Measurements from ENCODE around the gene ADCK2.
"Not testable (repeated sequence)": the region's sequence is repeated elsewhere in the genome, so short reads cannot be mapped to it uniquely, and the experiment has no call there.

ADCK2 gene

GRCh38 chr7:140637400-140637799, 35.3 kb upstream of the ADCK2 start:
- peak overlapping the region; percentile 24 for H3K27ac ChIP-seq (ENCODE audit: low read length)
- H3K9ac ChIP-seq (ENCODE audit: low read length in 2 of 2): no peak overlapping the region

GRCh38 chr7:140638173-140638791, 34.5 kb upstream of the ADCK2 start:
- peaks cover 41% of the 10 kb centered on the region for H3K4me1 ChIP-seq (ENCODE audit: control insufficient read depth, insufficient read depth, low read length)
- no peaks in the 10 kb centered on the region for H3K36me3 ChIP-seq (ENCODE audit: control insufficient read depth in 2 of 2, insufficient read depth in 2 of 2, low read length in 2 of 2)
- H3K27ac ChIP-seq (ENCODE audit: low read length): peak overlapping the region; percentile 31
- H3K9me3 ChIP-seq (ENCODE audit: control insufficient read depth in 2 of 2, low read length in 2 of 2): no peaks in the 10 kb centered on the region
- H3K27me3 ChIP-seq (ENCODE audit: control insufficient read depth in 1 of 2, insufficient read depth in 2 of 2, low read length in 2 of 2): no peaks in the 10 kb centered on the region
- peak overlapping the region in 1 of 2 donors; percentile 17 for H3K4me3 ChIP-seq (ENCODE audit: low read length in 2 of 2)
- no peak overlapping the region for H3K9ac ChIP-seq (ENCODE audit: low read length in 2 of 2)

More at GRCh38 chr7:140637400-140637799, 35.3 kb upstream of the ADCK2 start:
- Histone ChIP-seq H3K4me3 (ENCODE audit: low read length in 2 of 2) (peak overlapping the region in 1 of 2 donors; percentile 29), H3K9me3 (ENCODE audit: control insufficient read depth in 2 of 2, low read length in 2 of 2) (no peaks in the 10 kb centered on the region), H3K4me1 (ENCODE audit: control insufficient read depth, insufficient read depth, low read length) (peaks cover 41% of the 10 kb centered on the region), H3K27me3 (ENCODE audit: control insufficient read depth in 1 of 2, insufficient read depth in 2 of 2, low read length in 2 of 2) (no peaks in the 10 kb centered on the region), H3K36me3 (ENCODE audit: control insufficient read depth in 2 of 2, insufficient read depth in 2 of 2, low read length in 2 of 2) (no peaks in the 10 kb centered on the region)

- Histone ChIP-seq H3K27ac (ENCODE audit: low read length) (peak overlapping the region; percentile 58), H3K36me3 (ENCODE audit: control insufficient read depth in 2 of 2, insufficient read depth in 2 of 2, low read length in 2 of 2) (no peaks in the 10 kb centered on the region)
Measured at GRCh38 chr7:140639366-140640053, 33.2 kb upstream of the ADCK2 start.

DNA sequence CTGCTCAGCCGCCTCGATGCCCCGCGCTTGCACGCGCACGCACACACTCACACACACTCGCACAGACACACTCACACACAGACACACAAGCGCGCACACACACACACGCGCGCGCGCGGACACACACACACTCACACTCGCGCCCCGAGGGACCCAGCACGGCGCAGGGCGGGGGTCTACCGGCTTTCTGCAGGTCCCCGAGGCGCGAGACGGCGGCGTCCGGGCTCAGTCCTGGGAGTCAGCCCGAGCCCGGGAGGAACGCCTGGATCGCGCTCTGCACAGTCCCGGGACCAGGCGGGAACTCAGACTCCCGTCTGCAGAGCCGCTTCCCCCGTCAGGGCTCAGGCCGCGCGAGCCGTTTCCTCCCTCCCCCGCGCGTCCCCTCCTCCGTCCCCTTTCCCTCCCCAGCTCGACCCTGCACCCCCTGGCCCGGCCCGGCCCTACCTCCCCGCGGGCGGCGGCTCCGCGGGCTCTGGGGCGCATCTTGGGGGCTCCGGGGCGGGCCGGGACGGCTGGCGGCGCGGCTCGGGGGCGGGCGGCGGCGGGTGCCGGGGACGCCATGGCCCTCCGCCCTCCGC, 32.6 kb upstream of the ADCK2 start:
- Histone ChIP-seq H3K9me3 (ENCODE audit: control insufficient read depth in 2 of 2, low read length in 2 of 2) (no peaks in the 10 kb centered on the region), H3K9ac (ENCODE audit: low read length in 2 of 2) (peak overlapping the region; percentile 36 to 63), H3K27me3 (ENCODE audit: control insufficient read depth in 1 of 2, insufficient read depth in 2 of 2, low read length in 2 of 2) (no peaks in the 10 kb centered on the region), H3K4me3 (ENCODE audit: low read length in 2 of 2) (peak overlapping the region; percentile 79 to 81), H3K36me3 (ENCODE audit: control insufficient read depth in 2 of 2, insufficient read depth in 2 of 2, low read length in 2 of 2) (no peaks in the 10 kb centered on the region), H3K27ac (ENCODE audit: low read length) (peak overlapping the region; percentile 58), H3K4me1 (ENCODE audit: control insufficient read depth, insufficient read depth, low read length) (peaks cover 41% of the 10 kb centered on the region)

More at GRCh38 chr7:140639366-140640053, 33.2 kb upstream of the ADCK2 start:
- Histone ChIP-seq H3K9me3 (ENCODE audit: control insufficient read depth in 2 of 2, low read length in 2 of 2) (no peaks in the 10 kb centered on the region), H3K4me3 (ENCODE audit: low read length in 2 of 2) (peak overlapping the region; percentile 79 to 81), H3K27me3 (ENCODE audit: control insufficient read depth in 1 of 2, insufficient read depth in 2 of 2, low read length in 2 of 2) (no peaks in the 10 kb centered on the region), H3K9ac (ENCODE audit: low read length in 2 of 2) (peak overlapping the region; percentile 36 to 63), H3K4me1 (ENCODE audit: control insufficient read depth, insufficient read depth, low read length) (peaks cover 41% of the 10 kb centered on the region)

DNA sequence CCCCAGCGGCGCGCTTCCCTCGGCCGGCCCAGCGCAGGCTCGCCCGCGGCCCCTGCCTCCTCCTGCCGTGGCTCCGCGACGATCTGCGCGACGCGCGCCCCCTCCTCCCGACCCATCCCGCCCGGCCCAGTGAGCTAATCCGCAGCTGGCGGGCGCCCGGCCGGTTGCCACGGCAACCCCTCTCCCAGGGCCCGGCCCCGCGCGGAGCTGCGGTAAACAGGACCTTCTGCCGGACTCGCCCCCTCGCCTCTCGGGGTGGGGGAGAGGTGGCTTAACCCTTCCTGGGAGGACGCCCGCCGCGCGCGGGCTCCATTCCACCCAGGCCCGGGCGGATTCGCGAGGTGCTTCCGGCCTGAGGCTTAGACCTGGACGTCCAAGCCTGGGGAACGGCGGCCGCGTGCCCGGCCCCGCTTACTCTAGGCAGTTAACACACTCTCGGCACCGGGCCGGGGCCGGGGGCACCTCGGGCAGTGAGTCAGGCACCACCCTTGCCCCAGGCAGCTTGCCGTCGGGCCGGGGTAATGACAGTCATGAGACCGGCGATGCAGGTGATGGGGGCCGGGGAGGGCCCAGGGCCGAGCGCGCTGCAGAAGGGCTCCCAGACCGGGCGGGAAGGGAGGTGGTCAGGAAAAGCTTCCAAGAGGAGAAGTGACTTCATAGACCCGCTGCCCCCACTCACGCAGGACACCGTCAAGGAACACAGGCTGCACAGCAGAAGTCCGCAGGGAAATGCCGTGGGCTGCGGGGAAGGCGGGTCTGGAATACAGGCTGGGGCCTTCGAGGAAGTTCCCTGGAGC, 31.8 kb upstream of the ADCK2 start, which contains the start of gene DENND2A:
DENND2A (minus strand) TSS at position 87 of the 797 bp plus-strand sequence. CDS start 38,416 bp downstream, outside the sequence.
- Histone ChIP-seq H3K9me3 (ENCODE audit: control insufficient read depth in 2 of 2, low read length in 2 of 2) (no peaks in the 10 kb centered on the region), H3K36me3 (ENCODE audit: control insufficient read depth in 2 of 2, insufficient read depth in 2 of 2, low read length in 2 of 2) (no peaks in the 10 kb centered on the region), H3K4me3 (ENCODE audit: low read length in 2 of 2) (peak within 1 kb of the TSS; percentile 79 to 81), H3K9ac (ENCODE audit: low read length in 2 of 2) (peak within 1 kb of the TSS; percentile 42 to 63), H3K4me1 (ENCODE audit: control insufficient read depth, insufficient read depth, low read length) (peaks cover 38% of the 10 kb centered on the region), H3K27ac (ENCODE audit: low read length) (peak within 1 kb of the TSS; percentile 62), H3K27me3 (ENCODE audit: control insufficient read depth in 1 of 2, insufficient read depth in 2 of 2, low read length in 2 of 2) (no peaks in the 10 kb centered on the region)

DNA sequence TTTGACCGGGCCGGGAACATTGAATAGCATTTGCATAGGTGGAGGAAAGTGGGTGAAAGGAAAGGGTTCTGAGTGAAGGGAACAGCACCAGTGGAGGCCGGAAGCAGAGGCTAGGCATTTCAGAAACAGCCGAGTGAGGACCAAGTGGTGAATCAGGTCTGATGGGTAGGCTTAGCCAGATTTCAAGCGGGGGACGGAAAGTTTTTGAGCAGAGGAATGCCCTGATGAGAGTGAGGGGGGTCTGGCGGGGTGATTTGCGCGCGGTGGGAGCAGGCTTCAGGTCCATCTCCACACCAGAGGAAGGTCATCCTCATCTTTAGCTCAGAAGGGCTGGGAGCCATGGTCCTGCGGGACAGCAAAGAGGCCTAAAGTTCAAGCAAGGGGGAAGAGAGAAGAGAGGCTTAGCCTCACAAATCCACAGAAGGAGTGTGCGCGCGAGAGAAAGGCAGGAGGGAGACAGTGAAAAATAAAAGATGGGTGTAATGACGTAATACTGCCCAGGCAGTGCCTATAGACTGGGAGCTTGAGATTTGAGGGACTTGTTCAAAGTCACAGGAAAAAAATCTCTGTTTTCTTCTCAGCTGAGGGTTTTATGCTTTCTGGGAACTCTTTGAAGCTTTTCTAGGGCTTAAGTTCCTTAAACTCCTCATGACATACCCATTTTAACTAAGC, 31.1 kb upstream of the ADCK2 start:
- Histone ChIP-seq H3K4me1 (ENCODE audit: control insufficient read depth, insufficient read depth, low read length) (peaks cover 38% of the 10 kb centered on the region), H3K4me3 (ENCODE audit: low read length in 2 of 2) (peak overlapping the region; percentile 59 to 81), H3K9me3 (ENCODE audit: control insufficient read depth in 2 of 2, low read length in 2 of 2) (no peaks in the 10 kb centered on the region), H3K27ac (ENCODE audit: low read length) (peak overlapping the region; percentile 62), H3K27me3 (ENCODE audit: control insufficient read depth in 1 of 2, insufficient read depth in 2 of 2, low read length in 2 of 2) (no peaks in the 10 kb centered on the region), H3K9ac (ENCODE audit: low read length in 2 of 2) (peak overlapping the region; percentile 13 to 62), H3K36me3 (ENCODE audit: control insufficient read depth in 2 of 2, insufficient read depth in 2 of 2, low read length in 2 of 2) (no peaks in the 10 kb centered on the region)

GRCh38 chr7:140643416-140643815, 29.3 kb upstream of the ADCK2 start:
- no peak overlapping the region for H3K27ac ChIP-seq (ENCODE audit: low read length)
- H3K4me1 ChIP-seq (ENCODE audit: control insufficient read depth, insufficient read depth, low read length): peaks cover 27% of the 10 kb centered on the region
- H3K9ac ChIP-seq (ENCODE audit: low read length in 2 of 2): no peak overlapping the region
- no peaks in the 10 kb centered on the region for H3K9me3 ChIP-seq (ENCODE audit: control insufficient read depth in 2 of 2, low read length in 2 of 2)
- H3K27me3 ChIP-seq (ENCODE audit: control insufficient read depth in 1 of 2, insufficient read depth in 2 of 2, low read length in 2 of 2): no peaks in the 10 kb centered on the region
- no peaks in the 10 kb centered on the region for H3K36me3 ChIP-seq (ENCODE audit: control insufficient read depth in 2 of 2, insufficient read depth in 2 of 2, low read length in 2 of 2)
- H3K4me3 ChIP-seq (ENCODE audit: low read length in 2 of 2): no peak overlapping the region

- H3K9ac ChIP-seq (ENCODE audit: low read length in 2 of 2); H3K36me3 ChIP-seq (ENCODE audit: control insufficient read depth in 2 of 2, insufficient read depth in 2 of 2, low read length in 2 of 2); H3K4me3 ChIP-seq (ENCODE audit: low read length in 2 of 2); H3K9me3 ChIP-seq (ENCODE audit: control insufficient read depth in 2 of 2, low read length in 2 of 2); H3K27me3 ChIP-seq (ENCODE audit: control insufficient read depth in 1 of 2, insufficient read depth in 2 of 2, low read length in 2 of 2); H3K27ac ChIP-seq (ENCODE audit: low read length): not testable (repeated sequence)
- H3K4me1 ChIP-seq (ENCODE audit: control insufficient read depth, insufficient read depth, low read length): peaks cover 15% of the 10 kb centered on the region
Measured at GRCh38 chr7:140644761-140645160, 28.0 kb upstream of the ADCK2 start.

- H3K9ac ChIP-seq (ENCODE audit: low read length in 2 of 2): no peak overlapping the region
- no peaks in the 10 kb centered on the region for H3K27me3 ChIP-seq (ENCODE audit: control insufficient read depth in 1 of 2, insufficient read depth in 2 of 2, low read length in 2 of 2)
- H3K4me1 ChIP-seq (ENCODE audit: control insufficient read depth, insufficient read depth, low read length): peaks cover 11% of the 10 kb centered on the region
- H3K27ac ChIP-seq (ENCODE audit: low read length): no peak overlapping the region
- H3K36me3 ChIP-seq (ENCODE audit: control insufficient read depth in 2 of 2, insufficient read depth in 2 of 2, low read length in 2 of 2): no peaks in the 10 kb centered on the region
- no peaks in the 10 kb centered on the region for H3K9me3 ChIP-seq (ENCODE audit: control insufficient read depth in 2 of 2, low read length in 2 of 2)
- no peak overlapping the region for H3K4me3 ChIP-seq (ENCODE audit: low read length in 2 of 2)
Measured at GRCh38 chr7:140645166-140645900, 27.4 kb upstream of the ADCK2 start.

Measured in stomach smooth muscle (tissue), 2 donors.